Right forelimb (tissue), 1 donor: Measurements from ENCODE around the gene SUN5.
"Not testable (repeated sequence)": the region's sequence is repeated elsewhere in the genome, so short reads cannot be mapped to it uniquely, and the experiment has no call there.

Source experiments
- DNase-seq: peaks from one replicate; pipeline ENCODE4 v3.0.0-alpha.2; 2018

SUN5 gene, protein sequence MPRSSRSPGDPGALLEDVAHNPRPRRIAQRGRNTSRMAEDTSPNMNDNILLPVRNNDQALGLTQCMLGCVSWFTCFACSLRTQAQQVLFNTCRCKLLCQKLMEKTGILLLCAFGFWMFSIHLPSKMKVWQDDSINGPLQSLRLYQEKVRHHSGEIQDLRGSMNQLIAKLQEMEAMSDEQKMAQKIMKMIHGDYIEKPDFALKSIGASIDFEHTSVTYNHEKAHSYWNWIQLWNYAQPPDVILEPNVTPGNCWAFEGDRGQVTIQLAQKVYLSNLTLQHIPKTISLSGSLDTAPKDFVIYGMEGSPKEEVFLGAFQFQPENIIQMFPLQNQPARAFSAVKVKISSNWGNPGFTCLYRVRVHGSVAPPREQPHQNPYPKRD

DNA sequence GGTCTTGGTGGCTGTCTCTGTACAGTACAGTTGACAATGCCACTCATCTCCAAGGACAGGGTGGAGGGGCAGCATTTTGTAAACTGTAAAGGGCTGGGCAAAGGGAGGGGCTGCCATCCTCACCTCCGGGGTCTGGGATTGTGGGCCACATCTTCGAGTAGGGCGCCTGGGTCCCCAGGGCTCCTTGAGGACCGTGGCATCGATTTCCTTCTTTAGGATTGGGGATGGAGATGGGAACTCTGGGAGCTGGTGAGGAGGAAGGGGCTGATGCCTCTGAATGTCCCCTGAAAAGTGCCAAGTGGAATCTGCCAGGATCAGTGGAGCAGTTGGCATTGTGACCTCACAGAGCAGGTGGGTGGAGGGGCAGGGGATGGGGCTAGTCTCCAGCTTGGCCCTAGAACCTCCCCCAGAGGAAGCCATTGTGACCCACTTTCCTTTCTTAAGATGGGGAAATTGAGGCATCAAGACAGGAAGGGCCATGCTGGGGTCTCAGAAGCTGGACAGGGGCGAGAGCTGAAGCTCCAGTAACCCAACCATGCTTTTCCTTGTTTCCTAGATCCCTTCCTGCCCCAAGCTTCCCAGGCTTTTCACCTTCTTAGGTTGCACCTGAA is at the start of gene SUN5:
SUN5 (minus strand) TSS at position 293 of the 611 bp plus-strand sequence; CDS start at position 200, 93 bp downstream.
- no peak for DNase-seq

DNA sequence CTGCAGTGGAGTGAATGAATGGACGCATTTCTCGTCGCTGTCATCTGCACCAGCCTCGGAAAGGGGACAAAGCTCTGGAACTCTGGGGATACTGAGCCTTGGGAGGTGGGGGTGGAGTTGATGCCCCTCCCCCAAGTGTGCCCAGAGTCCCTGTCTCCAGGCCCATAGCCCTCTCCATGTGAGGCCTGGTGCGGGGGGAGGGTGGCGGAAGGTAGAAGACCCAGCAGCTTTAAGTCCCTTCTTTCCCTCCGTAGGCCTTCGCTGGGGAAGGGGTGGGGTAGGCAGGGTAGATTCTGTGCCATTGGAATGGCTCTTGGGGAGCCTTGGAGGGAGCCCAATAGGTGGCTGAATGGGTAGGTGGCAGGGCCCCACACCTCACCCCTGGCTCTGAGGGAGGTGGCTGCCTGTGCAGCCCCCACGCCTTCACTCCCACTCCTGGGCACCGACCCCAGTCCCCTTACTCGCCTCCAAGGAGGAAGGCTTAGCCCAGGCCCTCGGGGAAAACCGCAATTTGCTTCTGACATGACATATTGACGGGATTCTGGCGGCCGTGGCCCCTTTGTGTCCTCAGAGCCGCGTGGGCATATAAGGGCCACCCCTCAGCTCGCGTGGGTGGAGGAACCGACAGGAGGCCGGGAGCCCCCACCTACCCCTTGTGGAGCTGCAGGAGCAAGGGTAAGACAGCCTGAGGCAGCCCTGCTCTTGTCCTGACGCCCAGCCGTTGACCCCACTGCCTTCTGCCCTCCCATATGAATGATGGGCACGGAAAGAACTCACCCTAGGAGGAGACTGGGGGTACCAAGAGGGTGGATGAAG is 49.3 kb upstream of the SUN5 start, which contains the start of gene BPIFB3:
BPIFB3 (plus strand) TSS at position 613 of the 816 bp plus-strand sequence. CDS start 1,533 bp downstream, outside the sequence.
- no peak for DNase-seq

DNA sequence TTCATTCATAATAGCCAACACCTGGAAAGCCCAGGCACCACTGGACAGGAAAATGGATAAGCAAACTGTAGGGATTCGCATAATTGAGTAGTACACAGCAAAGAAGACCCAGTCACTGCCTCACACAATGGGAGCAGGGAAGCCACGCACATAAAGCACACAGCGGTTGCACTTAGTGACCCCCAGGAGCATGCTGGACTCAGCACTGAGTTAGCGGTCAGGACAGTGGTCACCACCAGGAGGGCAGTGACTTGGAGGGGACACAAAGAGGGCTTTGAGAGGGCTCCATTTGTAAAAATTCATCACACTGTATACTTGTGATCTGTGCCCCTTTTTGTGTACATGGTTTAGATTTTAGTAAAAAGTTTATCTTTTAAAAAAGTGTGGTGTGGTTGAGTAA is 47.1 kb upstream of the SUN5 start:
- DNase-seq = no peak

DNA sequence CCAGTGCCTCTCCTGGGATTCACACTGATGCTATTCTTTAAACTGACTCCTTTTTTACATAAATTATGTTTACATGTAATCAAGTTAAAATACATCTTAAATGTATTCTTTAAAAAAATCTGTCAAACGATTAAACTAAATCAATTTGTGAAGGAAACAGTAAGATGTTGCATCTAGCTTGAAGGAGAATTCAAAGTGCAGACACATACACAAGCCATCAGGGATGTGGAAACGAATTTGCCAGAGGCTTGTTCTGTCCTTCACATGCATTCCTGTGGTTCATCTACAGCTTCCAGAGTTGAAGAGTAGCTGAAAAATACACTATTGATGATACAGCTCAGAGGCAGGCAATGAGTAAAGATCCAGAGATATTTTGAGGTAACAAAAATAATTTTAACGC is 42.2 kb upstream of the SUN5 start:
- DNase-seq = no peak

DNA sequence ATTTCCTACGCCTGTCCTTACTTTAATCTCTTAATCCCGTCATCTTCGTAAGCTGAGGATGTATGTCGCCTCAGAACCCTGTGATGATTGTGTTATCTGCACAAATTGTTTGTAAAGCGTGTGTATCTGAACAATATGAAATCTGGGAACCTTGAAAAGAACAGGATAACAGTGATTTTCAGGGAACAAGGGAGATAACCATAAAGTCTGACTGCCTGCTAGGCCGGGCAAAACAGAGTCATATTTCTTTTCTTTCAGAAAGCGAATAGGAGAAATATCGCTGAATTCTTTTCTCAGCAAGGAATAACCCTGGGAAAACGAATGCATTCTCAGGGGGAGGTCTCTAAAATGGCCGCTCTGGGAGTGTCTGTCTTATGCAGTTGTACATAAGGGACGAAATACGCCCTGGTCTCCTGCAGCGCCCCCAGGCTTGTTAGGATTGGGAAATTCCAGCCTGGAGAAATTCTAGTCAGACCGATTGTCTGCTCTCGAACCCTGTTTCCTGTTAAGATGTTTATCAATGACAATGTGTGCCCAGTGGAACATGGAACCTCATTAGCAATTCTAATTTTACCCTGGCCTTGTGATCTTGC is 41.0 kb upstream of the SUN5 start:
- DNase-seq = not testable (repeated sequence)

DNA sequence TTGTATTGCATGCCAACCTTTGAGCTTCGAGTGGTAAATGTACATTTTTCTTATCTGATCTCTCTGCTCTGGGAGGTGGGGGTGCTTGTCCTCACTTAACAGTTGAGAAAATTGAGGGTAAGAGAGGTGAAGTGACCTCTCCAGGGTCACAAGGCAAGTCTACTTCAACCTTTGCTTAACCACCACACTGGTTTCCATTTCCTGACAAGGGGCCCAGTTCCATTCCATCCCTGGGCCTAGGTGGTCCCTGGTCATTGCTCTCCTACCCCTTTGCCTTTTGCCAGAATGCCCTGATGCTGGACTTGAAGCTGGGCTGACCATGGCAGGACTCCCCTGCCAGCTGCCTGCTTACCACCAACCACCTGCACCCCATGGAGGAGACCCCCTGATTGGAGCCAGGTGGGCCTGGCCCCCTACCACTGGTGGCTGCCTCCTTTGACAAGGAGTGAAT is 39.5 kb upstream of the SUN5 start:
- no peak for DNase-seq

DNA sequence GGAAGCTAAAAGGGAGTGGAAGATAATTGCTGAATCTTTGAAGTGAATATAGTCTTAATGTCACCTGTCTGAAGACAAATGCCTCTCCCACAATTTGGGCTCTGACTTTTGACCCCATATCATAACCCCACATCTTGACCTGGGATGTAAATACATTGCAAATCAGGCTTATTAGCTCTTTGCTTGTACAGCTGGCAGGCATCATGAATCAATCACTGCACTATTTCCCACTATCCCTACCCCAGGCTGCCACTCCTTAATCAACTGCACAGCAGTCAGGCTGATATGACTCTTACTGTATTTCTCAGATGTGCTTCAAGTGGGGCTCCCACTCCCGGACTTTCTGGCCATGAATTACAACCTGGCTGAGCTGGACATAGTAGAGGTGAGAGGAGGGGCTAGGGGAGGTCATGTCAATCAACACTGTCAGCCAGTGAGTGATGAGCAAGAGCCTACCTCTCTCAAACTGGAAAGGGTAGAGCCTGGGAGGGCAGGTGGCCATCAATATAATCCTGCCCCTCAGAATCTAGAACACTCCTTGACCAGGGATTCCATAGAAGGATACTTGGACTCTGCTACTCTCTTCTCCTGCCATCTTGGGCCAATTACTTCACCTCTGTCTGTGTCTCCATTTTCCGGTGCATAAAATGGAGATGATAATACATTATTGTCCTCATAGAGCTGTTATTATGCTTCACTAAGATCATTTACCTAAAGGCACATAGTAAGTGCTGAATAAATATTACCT is 38.9 kb upstream of the SUN5 start:
- no peak for DNase-seq

DNA sequence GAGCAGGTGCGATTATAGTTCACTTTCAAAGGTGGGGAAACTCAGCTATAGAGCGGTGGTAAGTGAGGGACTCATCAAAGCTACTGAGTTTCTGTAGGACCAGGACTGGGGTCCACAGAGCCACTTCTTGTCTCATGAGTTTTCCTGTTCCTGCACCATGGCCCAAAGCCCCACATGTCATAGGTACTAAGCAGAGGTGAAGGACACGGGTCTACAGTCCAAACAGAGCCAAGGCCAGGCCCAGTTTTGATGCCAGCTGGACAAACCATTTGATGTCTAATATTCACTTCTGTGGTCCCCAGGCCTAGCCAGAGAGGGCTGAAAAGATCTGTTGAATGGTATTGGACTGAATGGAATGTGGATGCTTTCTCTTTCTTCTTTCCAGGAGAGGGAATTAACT is 38.2 kb upstream of the SUN5 start:
- DNase-seq = no peak

DNA sequence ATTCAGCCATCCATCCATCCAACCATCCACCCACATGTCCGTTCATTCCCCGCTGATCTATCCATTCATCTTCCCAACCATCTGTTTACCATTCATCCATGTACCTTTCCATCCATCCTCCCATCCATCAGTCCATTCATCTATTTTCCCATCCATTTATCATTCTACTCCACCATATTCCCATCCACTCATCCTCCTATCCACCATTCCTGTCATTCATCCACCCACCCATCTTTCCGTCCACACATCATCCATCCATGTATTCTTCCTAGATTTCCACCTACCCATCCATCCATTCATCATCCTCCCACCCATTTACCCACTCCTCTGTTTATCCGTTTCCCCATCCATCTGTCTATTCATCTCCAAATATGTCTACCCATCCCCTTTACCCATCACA is 34.0 kb upstream of the SUN5 start:
- DNase-seq = no peak

DNA sequence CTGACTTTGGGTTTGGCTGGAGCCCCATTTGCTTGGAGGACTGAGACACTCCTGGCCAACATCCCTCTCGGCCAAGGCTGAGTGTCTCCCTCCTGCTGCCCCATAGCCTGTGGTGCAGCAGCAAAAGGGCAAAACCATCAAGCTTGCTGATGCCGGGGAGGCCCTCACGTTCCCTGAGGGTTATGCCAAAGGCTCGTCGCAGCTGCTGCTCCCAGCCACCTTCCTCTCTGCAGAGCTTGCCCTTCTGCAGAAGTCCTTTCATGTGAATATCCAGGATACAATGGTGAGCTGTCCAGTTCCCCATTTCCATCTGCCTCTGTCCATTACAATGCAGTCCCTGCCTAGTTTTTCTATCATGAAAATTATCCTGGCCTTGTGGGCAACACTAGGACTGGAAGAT is 33.2 kb upstream of the SUN5 start:
- DNase-seq = no peak

DNA sequence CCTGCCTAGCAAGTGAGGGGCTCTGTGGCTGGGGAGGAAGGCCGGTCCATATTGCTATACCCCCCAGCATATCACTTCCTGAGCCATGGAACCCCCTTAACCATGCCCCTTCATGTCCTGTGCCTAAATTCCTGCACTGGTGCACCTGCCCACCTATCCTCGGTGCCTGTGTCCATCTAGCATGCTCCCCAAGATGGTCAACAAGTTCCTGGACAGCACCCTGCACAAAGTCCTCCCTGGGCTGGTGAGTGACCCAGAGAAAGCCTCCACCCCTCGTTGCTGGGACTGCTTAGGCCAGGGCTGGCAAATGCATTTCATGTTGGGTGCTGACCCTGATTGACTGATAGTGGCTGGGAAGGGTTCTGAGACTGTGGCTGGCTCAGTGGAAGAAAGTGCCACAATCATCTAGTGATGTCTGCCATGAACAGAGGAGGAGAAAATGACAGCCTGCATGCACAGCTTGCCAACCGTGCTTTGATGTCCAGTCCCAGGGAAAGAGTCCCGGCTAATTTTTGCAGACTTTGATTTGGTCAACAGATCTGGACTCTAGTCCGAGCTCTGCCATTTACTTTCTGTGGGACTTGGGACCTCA is 30.8 kb upstream of the SUN5 start:
- no peak for DNase-seq

DNA sequence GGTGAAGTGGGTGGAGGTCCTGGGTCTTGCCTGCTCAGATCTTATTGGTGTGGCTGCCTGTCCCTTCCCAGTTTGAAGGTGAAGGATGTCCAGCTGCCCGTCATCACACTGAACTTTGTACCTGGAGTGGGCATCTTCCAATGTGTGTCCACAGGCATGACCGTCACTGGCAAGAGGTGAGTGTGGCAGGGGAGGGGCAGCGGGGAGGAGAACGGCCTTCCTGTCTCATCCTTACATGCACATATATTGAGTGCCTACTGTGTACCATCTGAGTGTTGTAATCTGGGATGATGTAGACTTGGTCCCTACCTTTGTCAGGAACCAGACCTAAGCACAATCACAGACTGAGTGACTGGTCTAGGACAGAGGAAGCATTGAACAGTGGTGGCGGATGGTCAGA is 29.9 kb upstream of the SUN5 start:
- DNase-seq = no peak

DNA sequence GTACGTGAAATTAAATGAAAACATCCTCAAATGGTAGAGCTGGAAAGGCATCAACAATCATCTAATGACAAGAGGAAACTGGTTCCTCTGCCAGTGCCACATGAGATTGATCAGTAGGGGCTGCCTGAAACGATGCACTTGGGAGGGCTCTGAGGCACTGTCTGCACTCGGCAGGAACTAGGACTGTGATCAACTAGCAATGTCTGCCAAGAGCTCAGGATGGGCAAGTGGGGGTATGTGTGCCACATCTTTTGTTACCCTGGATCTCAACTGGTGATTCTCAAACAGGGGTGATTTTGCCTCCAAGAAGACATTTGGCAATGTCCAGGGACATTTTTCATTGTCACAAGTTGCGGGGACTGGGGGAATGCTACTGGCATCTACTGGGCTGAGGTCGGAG is 29.1 kb upstream of the SUN5 start:
- DNase-seq = no peak

DNA sequence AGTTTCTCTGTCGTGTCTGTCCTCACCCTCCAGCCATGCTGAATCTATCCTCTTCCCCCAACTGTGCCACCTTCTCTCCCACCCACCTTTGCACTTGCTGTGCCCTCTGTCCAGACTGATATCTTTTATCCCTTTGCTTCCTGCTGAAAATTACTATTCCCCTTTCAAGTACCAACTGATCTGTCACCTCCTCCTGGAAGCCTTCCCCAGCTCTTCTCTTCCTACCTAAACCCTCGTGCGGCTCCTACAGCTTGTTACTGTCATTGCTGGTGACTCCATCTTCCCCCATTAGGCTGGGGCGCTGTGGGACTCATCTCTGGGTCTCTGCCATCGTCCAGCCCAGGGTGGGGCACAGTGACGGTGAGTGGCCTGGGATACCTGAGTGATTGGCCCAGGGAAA is 28.3 kb upstream of the SUN5 start:
- DNase-seq = no peak

DNA sequence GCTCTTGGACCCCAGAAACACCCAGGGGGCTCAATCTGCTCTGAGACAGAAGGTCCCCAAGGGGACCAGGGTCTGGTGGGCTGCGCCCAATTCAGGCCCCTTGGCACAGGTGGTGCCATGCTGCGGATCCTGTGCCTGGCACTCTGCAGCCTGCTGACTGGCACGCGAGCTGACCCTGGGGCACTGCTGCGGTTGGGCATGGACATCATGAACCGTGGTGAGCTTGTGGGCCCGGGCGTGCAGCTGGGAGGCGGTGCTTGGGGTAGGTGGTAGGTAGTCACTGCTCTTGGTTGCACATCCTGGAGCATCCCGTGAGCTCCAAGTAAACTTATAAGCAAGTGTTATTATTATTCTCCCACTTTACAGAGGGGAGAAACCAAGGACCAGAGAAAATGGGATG is 27.3 kb upstream of the SUN5 start, which contains the start of gene BPIFB6:
BPIFB6 (plus strand) TSS at position 118 of the 400 bp plus-strand sequence; CDS start at position 118, 0 bp downstream.
- no peak for DNase-seq

DNA sequence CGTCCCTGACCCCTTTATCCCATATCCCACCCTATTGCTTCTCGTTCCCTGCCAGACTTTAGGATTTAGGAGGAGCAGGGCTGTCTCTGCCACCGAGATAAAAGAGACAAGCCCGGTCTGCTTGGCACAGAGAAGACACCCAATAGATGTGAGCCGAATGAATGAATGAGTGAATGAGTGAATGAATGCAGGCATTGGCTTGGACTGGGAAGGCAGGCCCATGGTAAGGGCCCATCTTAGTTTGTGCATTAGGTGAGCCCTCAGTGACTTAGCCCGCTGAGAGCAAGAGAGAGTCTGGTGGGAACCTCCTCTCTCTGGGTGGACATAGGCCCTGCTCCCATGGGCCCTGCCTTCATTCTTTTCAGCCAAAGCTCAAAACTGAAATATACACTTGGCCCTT is 26.3 kb upstream of the SUN5 start:
- DNase-seq = no peak

DNA sequence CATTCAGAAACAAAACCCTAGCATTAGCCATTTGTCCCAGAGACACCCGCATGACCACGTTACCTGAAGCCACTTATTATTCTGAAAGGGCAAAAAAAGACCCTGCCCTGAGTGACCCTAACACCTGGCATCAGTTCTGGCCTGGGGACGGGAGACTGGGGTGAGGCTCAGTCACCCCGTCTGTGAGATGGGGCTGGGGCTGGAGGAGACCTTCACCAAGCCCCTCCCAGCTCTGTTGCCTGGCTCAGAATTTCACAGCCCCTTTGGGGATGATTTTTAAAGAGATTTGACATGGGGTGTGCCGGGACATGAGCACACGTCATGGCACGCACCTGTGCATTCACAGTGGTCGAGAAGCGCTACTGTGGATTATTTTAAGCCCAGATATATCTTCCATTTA is 25.8 kb upstream of the SUN5 start:
- DNase-seq = no peak

DNA sequence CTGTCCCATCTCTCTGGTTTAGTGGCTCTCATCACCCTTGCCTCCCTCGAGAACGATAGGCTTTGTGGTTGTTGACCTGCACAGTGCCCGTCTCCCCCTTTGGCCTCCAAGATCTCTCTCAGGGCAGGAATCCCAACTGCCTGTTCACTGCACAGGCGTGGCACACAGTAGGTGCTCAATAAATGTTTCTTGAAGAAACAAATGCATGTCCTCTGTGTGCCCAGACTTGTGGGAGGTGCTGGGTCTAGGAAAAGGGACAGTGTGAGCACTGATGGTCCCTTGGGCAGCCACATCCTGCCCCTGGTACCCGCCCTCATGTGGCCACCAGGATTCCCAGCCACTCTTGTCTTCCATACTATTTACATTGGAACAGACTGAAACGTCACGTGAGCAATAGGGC is 24.6 kb upstream of the SUN5 start:
- DNase-seq = no peak

DNA sequence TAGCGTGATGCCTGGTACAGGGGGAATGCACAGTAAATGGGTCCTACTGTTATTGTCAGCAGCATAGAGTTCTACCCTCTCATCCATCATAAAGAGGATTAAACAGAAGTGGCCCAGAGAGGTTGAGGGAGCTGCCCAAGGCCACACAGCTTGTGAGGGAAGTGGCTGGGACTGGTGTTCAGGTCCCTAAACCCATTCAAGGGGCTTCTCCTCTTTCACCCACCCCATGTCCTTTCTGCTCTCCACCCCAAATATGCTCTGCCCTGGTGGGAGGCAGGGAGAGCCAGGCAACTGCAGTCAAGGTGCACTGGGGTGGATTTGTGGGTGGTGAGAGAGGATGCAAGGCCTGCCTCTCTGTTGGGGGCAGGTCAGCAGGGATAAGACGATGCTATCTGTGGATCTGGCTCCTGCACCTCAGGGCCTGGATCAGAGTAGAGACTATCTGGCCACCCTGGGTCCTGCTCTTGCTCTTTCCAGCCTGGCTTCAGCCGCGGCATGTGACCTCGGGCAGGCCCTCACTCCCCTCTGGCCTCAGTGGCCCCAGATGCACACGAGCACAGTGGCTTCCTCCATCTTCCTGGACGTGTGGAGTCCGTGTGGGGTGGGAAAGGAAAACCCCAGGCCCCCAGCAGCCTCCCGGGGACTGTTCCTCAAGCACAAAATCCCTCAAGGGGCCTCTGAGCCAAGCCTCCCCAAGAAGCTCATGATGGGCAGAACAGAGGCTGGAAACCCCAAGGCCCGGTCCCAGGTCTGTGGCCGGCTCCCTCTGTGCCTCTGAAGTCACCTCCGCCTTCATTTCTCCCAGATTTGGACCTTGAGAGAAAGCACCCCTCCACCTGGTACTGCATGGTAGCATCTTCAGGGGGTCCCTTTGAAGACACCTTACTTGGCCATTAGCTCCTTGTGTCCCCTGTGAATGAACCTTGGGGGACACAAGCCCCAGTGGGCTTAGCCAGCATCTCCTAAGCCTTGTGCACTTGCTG is 23.8 kb upstream of the SUN5 start:
- no peak for DNase-seq
